Esophagus muscularis mucosa (tissue), 4 donors: Measurements from ENCODE around the gene FOXN3.

ENCODE experiments used
- CTCF ChIP-seq, 3 experiments: fragments of 200-600 bp in 2 of 3; fragments of 450-650 bp in 1 of 3; sonication (generic) in 2 of 3; IDR thresholded peaks; one replicate each; pipeline ENCODE4 v1.5.1; 2017 to 2019; ENCODE audit warnings: antibody characterized with exemption in 3 of 3, mild to moderate bottlenecking in 2 of 3, moderate library complexity in 1 of 3
- EP300 ChIP-seq: sonication (generic); formaldehyde crosslinking; IDR thresholded peaks from one replicate; pipeline ENCODE4 v1.6.1; 2017; ENCODE audit warnings: antibody characterized with exemption
- POLR2A ChIP-seq: fragments of 450-650 bp; IDR thresholded peaks from one replicate; pipeline ENCODE4 v1.6.1; 2017; ENCODE audit warnings: antibody characterized with exemption, moderate library complexity, mild to moderate bottlenecking, low read depth
- POLR2AphosphoS5 ChIP-seq, 2 donors: sonication (generic); formaldehyde crosslinking; IDR thresholded peaks; one replicate each; pipeline ENCODE4 v1.6.1; 2017; ENCODE audit warnings: antibody characterized with exemption in 2 of 2

DNA sequence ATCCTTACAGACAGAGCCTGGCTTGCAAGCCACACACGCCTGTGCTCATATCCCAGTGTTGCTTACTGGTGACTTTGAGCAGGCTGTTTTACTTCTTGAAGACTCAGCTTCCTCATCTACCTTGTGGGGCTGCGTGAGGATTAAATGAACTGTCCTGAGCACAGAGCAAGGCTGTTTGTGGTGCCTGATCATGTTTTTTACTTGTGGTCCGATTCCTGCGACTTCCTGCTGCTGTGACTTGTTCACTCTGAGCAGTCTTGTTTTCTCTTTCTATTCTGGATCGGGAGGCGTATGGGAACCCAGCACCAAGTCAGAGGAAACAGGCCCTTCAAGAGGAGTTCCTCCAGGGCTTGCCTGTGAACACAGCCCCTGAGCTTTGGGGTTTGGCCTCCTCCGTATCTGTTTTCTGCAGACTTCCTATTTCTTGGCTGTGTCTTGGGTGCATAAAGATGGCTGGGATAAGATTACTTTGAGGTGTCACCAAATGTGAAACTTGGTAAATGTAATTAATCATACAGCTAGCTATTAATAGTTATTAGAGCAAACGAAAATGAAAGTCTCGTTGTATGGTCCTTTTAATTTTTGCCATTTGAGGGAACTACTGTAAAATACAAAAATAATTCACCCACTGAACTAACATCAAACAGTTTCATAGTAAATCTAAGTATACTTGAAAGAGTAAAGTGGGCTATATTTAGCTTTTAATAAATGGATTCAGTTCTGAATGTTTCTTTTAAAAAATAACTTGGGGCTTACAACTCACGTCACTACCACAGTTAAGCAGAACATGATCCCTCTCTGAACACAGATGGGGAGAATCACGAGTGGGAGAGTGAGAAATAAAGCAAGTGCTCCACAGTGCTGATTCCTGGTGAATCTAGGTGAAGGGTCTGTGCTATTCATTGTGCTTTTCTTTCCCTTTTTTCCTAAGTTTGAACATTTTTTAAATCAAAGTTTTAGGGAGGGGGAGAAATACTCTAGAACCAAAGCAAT is 251.5 kb downstream of the FOXN3 start:
- no peak for TF ChIP-seq CTCF (IDR thresholded peaks at IDR 0.05)
- TF ChIP-seq POLR2A, result no peak
- TF ChIP-seq POLR2AphosphoS5 (IDR thresholded peaks at IDR 0.05), result no peak
- no peak for TF ChIP-seq EP300
